Mesendoderm (in vitro differentiated cells): ENCODE measurements around the gene ROBO2.

Experiments
- DNase-seq: peaks from one replicate; pipeline ENCODE4 v3.0.0; 2013
- H2AK5ac ChIP-seq: 2 replicates; pipeline ENCODE4 v1.6.1; 2013; ENCODE audit warnings: low read length, inconsistent platforms
- H2BK120ac ChIP-seq: 2 replicates; pipeline ENCODE4 v1.6.1; 2013; ENCODE audit warnings: low read depth, mild to moderate bottlenecking, low read length, moderate library complexity, mixed read lengths
- H2BK15ac ChIP-seq: replicated peaks from 2 replicates; pipeline ENCODE4 v1.6.1; 2013; ENCODE audit warnings: low read depth, mild to moderate bottlenecking, moderate library complexity
- H2BK5ac ChIP-seq: 2 replicates; pipeline ENCODE4 v1.6.1; 2013; ENCODE audit warnings: low read length, inconsistent platforms
- H3K18ac ChIP-seq: 2 replicates; pipeline ENCODE4 v1.6.1; 2013; ENCODE audit warnings: mild to moderate bottlenecking, low read length, mixed read lengths
- H3K23ac ChIP-seq: one replicate; pipeline ENCODE4 v1.6.1; 2013; ENCODE audit warnings: low read length
- H3K27ac ChIP-seq: 2 replicates; pipeline ENCODE4 v1.5.1; 2013; ENCODE audit warnings: low read depth, mild to moderate bottlenecking, inconsistent platforms, low read length, moderate library complexity
- H3K27me3 ChIP-seq: 2 replicates; pipeline ENCODE4 v1.6.1; 2013; ENCODE audit warnings: low read length, control low read depth, mild to moderate bottlenecking, inconsistent platforms; ENCODE audit not compliant: insufficient read depth, poor library complexity
- H3K36me3 ChIP-seq: 2 replicates; pipeline ENCODE4 v1.6.1; 2013; ENCODE audit warnings: low read length, inconsistent platforms; ENCODE audit not compliant: control insufficient read depth, insufficient read depth
- H3K4ac ChIP-seq: one replicate; pipeline ENCODE4 v1.6.1; 2013; ENCODE audit warnings: low read depth, mild to moderate bottlenecking, low read length, moderate library complexity
- H3K4me1 ChIP-seq: 2 replicates; pipeline ENCODE4 v1.6.1; 2013; ENCODE audit warnings: low read depth, low read length, inconsistent platforms; ENCODE audit not compliant: control insufficient read depth
- H3K4me2 ChIP-seq: 2 replicates; pipeline ENCODE4 v1.6.1; 2013; ENCODE audit warnings: low read length
- H3K4me3 ChIP-seq: 2 replicates; pipeline ENCODE4 v1.5.1; 2013; ENCODE audit warnings: mild to moderate bottlenecking, low read length
- H3K56ac ChIP-seq: one replicate; pipeline ENCODE4 v1.6.1; 2013; ENCODE audit warnings: low read length
- H3K79me1 ChIP-seq: 2 replicates; pipeline ENCODE4 v1.6.1; 2013; ENCODE audit warnings: low read length, inconsistent platforms
- H3K79me2 ChIP-seq: 2 replicates; pipeline ENCODE4 v1.6.1; 2013; ENCODE audit warnings: mild to moderate bottlenecking, low read length; ENCODE audit not compliant: control insufficient read depth, insufficient read depth
- H3K9ac ChIP-seq: 2 replicates; pipeline ENCODE4 v1.6.1; 2013; ENCODE audit warnings: low read length, inconsistent platforms
- H4K5ac ChIP-seq: one replicate; pipeline ENCODE4 v1.6.1; 2013; ENCODE audit warnings: low read length
- H4K8ac ChIP-seq: one replicate; pipeline ENCODE4 v1.6.1; 2013; ENCODE audit warnings: low read depth, mild to moderate bottlenecking, control low read depth, low read length, moderate library complexity
- WGBS: extraction: QIAGEN DNeasy Blood & Tissue Kit; methylation state at CpG from one replicate; pipeline ENCODE4 v1.1.7; 2013; ENCODE audit warnings: low lambda C conversion rate, missing lambda C conversion rate; ENCODE audit not compliant: insufficient coverage; ENCODE audit errors: extremely low coverage; 5-methylcytosine and 5-hydroxymethylcytosine counted together

ROBO2 gene

GRCh38 chr3:77606372-77606771 lies 566.5 kb downstream of the ROBO2 start:
- no peaks in the 10 kb centered on the region for H3K4me1 ChIP-seq
- no peak overlapping the region for H2BK15ac ChIP-seq
- no peaks in the 10 kb centered on the region for H3K27me3 ChIP-seq
- H3K4ac ChIP-seq, result no peak overlapping the region
- no peaks in the 10 kb centered on the region for H3K36me3 ChIP-seq
- H3K4me2 ChIP-seq, result no peak overlapping the region
- no peak overlapping the region for H2AK5ac ChIP-seq
- H4K8ac ChIP-seq, result no peak overlapping the region
- H2BK5ac ChIP-seq, result no peak overlapping the region
- H3K79me1 ChIP-seq, result no peaks in the 10 kb centered on the region
- H3K18ac ChIP-seq, result no peak overlapping the region
- no peak overlapping the region for H4K5ac ChIP-seq
- no peak overlapping the region for H3K56ac ChIP-seq
- no peaks in the 10 kb centered on the region for H3K79me2 ChIP-seq
- no peak for DNase-seq
- no peak overlapping the region for H2BK120ac ChIP-seq
- H3K27ac ChIP-seq, result no peak overlapping the region
- no peak overlapping the region for H3K9ac ChIP-seq
- no peak overlapping the region for H3K4me3 ChIP-seq
- no peak overlapping the region for H3K23ac ChIP-seq
- no CpG with 5 or more reads among the region's 2 CpGs for WGBS

- H3K27me3 ChIP-seq, result no peaks in the 10 kb centered on the region
- no peak overlapping the region for H3K4ac ChIP-seq
- no peak for DNase-seq
- H3K4me3 ChIP-seq, result no peak overlapping the region
- H3K18ac ChIP-seq, result no peak overlapping the region
- no peak overlapping the region for H3K23ac ChIP-seq
- no peak overlapping the region for H2BK120ac ChIP-seq
- WGBS, result no CpG with 5 or more reads among the region's 3 CpGs
- no peaks in the 10 kb centered on the region for H3K79me2 ChIP-seq
- H3K56ac ChIP-seq, result no peak overlapping the region
- H2BK5ac ChIP-seq, result no peak overlapping the region
- no peak overlapping the region for H3K27ac ChIP-seq
- no peak overlapping the region for H2AK5ac ChIP-seq
- H4K8ac ChIP-seq, result no peak overlapping the region
- H4K5ac ChIP-seq, result no peak overlapping the region
- H3K4me2 ChIP-seq, result no peak overlapping the region
- no peak overlapping the region for H2BK15ac ChIP-seq
- H3K36me3 ChIP-seq, result no peaks in the 10 kb centered on the region
- no peaks in the 10 kb centered on the region for H3K79me1 ChIP-seq
- no peak overlapping the region for H3K9ac ChIP-seq
- H3K4me1 ChIP-seq, result no peaks in the 10 kb centered on the region
These were observed 578.8 kb downstream of the ROBO2 start for GRCh38 chr3:77618686-77619085.

- no CpG with 5 or more reads among the region's 1 CpG for WGBS
- H3K79me1 ChIP-seq, result no peaks in the 10 kb centered on the region
- H3K4ac ChIP-seq, result no peak overlapping the region
- H3K4me2 ChIP-seq, result no peak overlapping the region
- no peak for DNase-seq
- no peak overlapping the region for H3K4me3 ChIP-seq
- H3K56ac ChIP-seq, result no peak overlapping the region
- H2BK120ac ChIP-seq, result no peak overlapping the region
- H3K27me3 ChIP-seq, result no peaks in the 10 kb centered on the region
- no peak overlapping the region for H2BK15ac ChIP-seq
- H2BK5ac ChIP-seq, result no peak overlapping the region
- H4K5ac ChIP-seq, result no peak overlapping the region
- no peak overlapping the region for H4K8ac ChIP-seq
- H3K27ac ChIP-seq, result no peak overlapping the region
- H3K79me2 ChIP-seq, result no peaks in the 10 kb centered on the region
- H2AK5ac ChIP-seq, result no peak overlapping the region
- H3K4me1 ChIP-seq, result no peaks in the 10 kb centered on the region
- no peaks in the 10 kb centered on the region for H3K36me3 ChIP-seq
- no peak overlapping the region for H3K23ac ChIP-seq
- no peak overlapping the region for H3K9ac ChIP-seq
- H3K18ac ChIP-seq, result no peak overlapping the region
These were observed 580.1 kb downstream of the ROBO2 start for GRCh38 chr3:77620009-77620408.

- Histone ChIP-seq H3K9ac (no peak overlapping the region), H3K27me3 (no peaks in the 10 kb centered on the region), H3K4me2 (no peak overlapping the region), H3K18ac (no peak overlapping the region), H4K8ac (no peak overlapping the region), H4K5ac (no peak overlapping the region), H3K79me2 (no peaks in the 10 kb centered on the region), H3K4me1 (no peaks in the 10 kb centered on the region), H3K79me1 (no peaks in the 10 kb centered on the region), H2BK120ac (no peak overlapping the region), H3K27ac (no peak overlapping the region), H3K4me3 (no peak overlapping the region), H3K36me3 (no peaks in the 10 kb centered on the region), H3K56ac (no peak overlapping the region), H2BK5ac (no peak overlapping the region), H3K23ac (no peak overlapping the region), H2BK15ac (no peak overlapping the region), H2AK5ac (no peak overlapping the region), H3K4ac (no peak overlapping the region)
- WGBS, result no CpG with 5 or more reads among the region's 2 CpGs
- DNase-seq, result no peak
These were observed 583.6 kb downstream of the ROBO2 start for GRCh38 chr3:77623500-77623899.

GRCh38 chr3:77626157-77626556 lies 586.3 kb downstream of the ROBO2 start:
- Histone ChIP-seq H4K5ac (no peak overlapping the region), H3K4me2 (no peak overlapping the region), H3K56ac (no peak overlapping the region), H3K4ac (no peak overlapping the region), H3K36me3 (no peaks in the 10 kb centered on the region), H4K8ac (no peak overlapping the region), H3K4me3 (no peak overlapping the region), H3K79me1 (no peaks in the 10 kb centered on the region), H2AK5ac (no peak overlapping the region), H3K27ac (no peak overlapping the region), H3K18ac (no peak overlapping the region), H3K23ac (no peak overlapping the region), H2BK15ac (no peak overlapping the region), H3K4me1 (no peaks in the 10 kb centered on the region), H3K79me2 (no peaks in the 10 kb centered on the region), H2BK120ac (no peak overlapping the region), H3K9ac (no peak overlapping the region), H2BK5ac (no peak overlapping the region), H3K27me3 (no peaks in the 10 kb centered on the region)
- no CpG with 5 or more reads among the region's 1 CpG for WGBS
- DNase-seq, result no peak

GRCh38 chr3:77648214-77648613 lies 608.3 kb downstream of the ROBO2 start:
- Histone ChIP-seq H3K9ac (no peak overlapping the region), H4K8ac (no peak overlapping the region), H3K4ac (no peak overlapping the region), H3K4me3 (no peak overlapping the region), H2AK5ac (no peak overlapping the region), H3K27me3 (no peaks in the 10 kb centered on the region), H2BK15ac (no peak overlapping the region), H2BK120ac (no peak overlapping the region), H3K4me2 (no peak overlapping the region), H3K79me2 (no peaks in the 10 kb centered on the region), H3K18ac (no peak overlapping the region), H2BK5ac (no peak overlapping the region), H3K4me1 (no peaks in the 10 kb centered on the region), H3K79me1 (no peaks in the 10 kb centered on the region), H4K5ac (no peak overlapping the region), H3K23ac (no peak overlapping the region), H3K27ac (no peak overlapping the region), H3K56ac (no peak overlapping the region), H3K36me3 (no peaks in the 10 kb centered on the region)
- DNase-seq, result no peak
- WGBS, result no CpG with 5 or more reads among the region's 2 CpGs
